ENCODE results near the gene CD58.
"Not testable (repeated sequence)": the region's sequence is repeated elsewhere in the genome, so short reads cannot be mapped to it uniquely, and the experiment has no call there.

- not testable (repeated sequence) for TF ChIP-seq CTCF (conservative IDR thresholded peaks at IDR 0.05; ENCODE audit: low read depth, low read length); POLR2A (IDR thresholded peaks at IDR 0.05; ENCODE audit: low read depth, low read length); RAD21 (IDR thresholded peaks at IDR 0.05; ENCODE audit: low read length); RCOR1 (IDR thresholded peaks at IDR 0.05; ENCODE audit: insufficient replicate concordance, low read length); MXI1 (IDR thresholded peaks at IDR 0.05; ENCODE audit: borderline replicate concordance, low read depth, low read length); SMC3 (IDR thresholded peaks at IDR 0.05; ENCODE audit: low read depth, low read length); CEBPB (IDR thresholded peaks at IDR 0.05; ENCODE audit: low read depth, low read length); ELK1 (IDR thresholded peaks at IDR 0.05; ENCODE audit: borderline replicate concordance, low read depth, low read length); USF2 (IDR thresholded peaks at IDR 0.05; ENCODE audit: low read depth, low read length); RFX5 (IDR thresholded peaks at IDR 0.05; ENCODE audit: low read depth, low read length); NFE2L2 (IDR thresholded peaks at IDR 0.05; ENCODE audit: low read depth, low read length); BHLHE40 (IDR thresholded peaks at IDR 0.05; ENCODE audit: low read depth, low read length); CHD1 (IDR thresholded peaks at IDR 0.05; ENCODE audit: low read depth, low read length); FOS (IDR thresholded peaks at IDR 0.05; ENCODE audit: low read depth, low read length)
Observed at GRCh38 chr1:116619106-116619505, 48.3 kb upstream of the CD58 start.
